HG03064 (cell line): ENCODE measurements around the gene NEK10.

Experiments used
- ATAC-seq: cut with Tn5 transposase; IDR thresholded peaks from one replicate; pipeline ENCODE4 v1.9.1; 2021; ENCODE audit warnings: low read depth; ENCODE audit not compliant: unreplicated experiment

The NEK10 gene

GRCh38 chr3:27078246-27078913 is 290.8 kb downstream of the NEK10 start:
- ATAC-seq = no peak

DNA sequence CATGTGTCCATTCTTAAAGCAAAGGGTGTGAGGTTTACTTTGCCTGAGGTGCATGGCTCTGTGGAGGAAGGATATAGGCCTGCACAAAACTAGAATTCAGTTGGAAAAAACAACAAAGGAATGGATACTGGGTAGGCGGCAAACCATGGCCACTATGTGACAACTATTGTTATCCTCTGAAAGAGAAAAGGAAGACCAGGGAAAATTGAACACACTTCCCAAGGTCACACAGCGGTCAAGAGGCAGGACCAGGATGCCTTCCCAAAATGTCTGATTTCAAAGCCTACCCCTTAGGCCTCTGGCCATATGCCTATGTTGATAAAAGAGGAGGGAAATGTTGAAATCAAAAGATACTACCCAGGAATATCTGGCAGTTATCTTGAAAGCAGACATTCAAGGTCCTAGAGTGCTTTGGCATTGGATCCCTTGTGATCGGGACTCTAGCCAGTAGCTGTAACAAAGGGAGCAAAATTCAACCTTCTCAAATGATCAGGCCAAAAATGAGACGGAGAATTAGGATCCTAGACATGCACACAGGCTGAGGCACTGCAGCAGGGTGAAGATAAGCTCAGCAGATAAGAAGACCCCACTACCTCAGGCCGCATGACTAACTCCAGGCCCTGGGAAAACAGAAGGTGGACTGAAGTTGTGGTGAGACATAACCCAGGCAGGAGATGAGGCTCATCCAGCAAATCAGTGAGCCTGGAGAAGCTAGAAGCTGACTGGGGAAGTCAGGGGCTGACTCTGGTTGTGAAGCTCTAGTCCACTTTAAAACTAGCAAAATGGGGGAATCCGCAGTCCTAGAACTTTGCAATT is 292.2 kb downstream of the NEK10 start:
- ATAC-seq = no peak

- ATAC-seq = no peak
These were observed 294.3 kb downstream of the NEK10 start for GRCh38 chr3:27074914-27075313.

DNA sequence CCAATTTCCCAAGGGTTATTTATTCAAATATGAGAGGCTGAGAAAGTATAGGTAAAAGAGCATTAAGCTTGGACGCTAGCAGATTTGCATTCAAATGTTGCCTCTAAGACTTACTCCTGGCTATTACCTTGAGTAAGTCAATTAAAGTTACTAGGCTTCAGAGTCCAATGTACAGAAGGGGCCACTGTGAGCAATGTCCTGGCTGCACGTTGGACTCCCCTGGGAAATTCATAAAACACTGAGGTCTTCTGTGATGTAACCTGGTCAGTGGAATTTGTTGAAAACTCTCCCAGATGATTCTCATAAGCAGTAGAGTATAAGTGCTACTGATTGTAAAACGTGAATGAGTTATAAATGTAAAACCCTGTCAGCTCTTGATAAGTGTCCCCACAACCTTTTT is 295.3 kb downstream of the NEK10 start:
- ATAC-seq = no peak

DNA sequence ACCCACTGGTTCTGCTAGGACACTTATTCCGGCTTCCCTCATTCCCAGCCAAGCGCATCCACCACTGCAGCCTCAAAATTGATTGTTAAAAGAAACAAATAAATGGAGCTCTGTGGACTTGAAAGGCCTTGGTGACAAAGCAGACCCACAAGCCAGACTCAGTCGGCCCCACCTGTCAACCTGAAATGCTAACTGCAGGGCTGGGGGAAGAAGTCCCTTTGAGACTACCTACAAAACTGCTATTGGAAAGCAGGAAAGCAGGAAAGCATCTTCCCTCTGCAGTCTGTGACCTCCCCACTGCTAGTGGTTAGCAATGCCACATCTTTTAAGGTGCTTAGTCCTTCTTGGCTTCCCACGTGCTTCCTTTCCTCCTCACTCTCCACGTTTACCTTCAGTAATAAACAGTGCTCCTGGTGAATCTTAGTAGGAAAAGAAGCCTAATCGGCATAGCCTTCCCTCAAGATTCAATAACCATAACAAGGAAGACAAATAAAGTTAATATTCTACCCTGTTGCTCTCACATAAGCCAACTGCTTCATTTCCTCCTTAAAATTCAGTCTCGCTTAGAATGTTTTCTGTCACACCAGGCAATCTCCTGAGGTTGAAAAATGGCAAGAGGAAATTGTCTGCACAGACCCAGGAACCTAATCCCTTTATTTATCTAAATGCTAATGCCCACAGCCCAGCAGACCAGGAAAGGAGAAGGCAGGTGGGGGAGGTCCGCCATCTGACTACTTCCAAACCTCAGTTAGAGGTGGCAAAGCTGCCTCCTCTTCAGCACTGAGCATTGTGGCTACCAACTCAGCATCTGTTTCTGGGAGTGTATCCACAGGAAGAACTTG is 296.2 kb downstream of the NEK10 start:
- no peak for ATAC-seq

DNA sequence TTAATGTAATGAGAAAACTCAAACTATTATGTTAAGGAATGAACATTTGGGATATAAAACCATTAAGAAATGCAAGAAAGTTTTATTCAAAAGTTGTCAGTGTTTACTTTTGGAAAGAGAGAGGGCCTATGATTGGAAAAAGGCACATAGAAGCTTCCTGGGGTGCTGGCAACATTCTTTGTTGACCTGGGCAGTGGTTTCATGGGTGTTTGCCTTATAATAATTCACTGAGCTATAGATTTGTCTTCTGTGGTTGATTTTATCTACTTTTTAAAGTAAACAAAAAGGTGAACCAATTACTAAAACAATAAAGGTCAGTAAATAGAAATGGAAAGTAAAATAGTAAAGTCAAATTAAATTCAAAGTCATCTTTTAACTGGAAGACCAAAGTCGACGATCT is 308.8 kb downstream of the NEK10 start:
- ATAC-seq = no peak
